Glomerular visceral epithelial cell (primary cell): ENCODE results near the gene ASAP3.
"Not testable (repeated sequence)": the region's sequence is repeated elsewhere in the genome, so short reads cannot be mapped to it uniquely, and the experiment has no call there.

Experiments used
- DNase-seq: peaks from one replicate; pipeline ENCODE4 v3.0.0-alpha.2; 2016; ENCODE audit errors: extremely low spot score

Gene ASAP3

DNA sequence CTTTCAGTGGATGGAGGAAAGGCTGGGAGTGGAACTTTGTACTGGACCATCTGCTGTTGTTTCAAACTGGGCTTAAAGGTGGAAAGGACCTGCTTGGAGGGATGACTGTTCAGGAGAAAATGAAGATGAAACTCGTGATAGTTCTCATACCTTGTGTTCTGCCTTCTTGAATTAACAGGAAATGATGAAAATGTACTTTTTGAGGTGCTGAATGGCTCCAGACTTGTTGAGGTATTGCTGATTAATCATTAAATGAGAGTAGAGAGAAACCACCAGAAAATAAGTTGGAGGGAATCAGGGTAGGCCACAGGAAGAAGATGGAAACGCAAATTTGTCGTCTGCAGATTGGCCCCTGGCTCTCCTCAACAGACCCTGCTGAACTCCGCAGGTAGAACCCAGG, 88.1 kb downstream of the ASAP3 start:
- DNase-seq, result no peak

- DNase-seq, result no peak
Measured at GRCh38 chr1:23395154-23395724, 88.7 kb downstream of the ASAP3 start.

- DNase-seq, result peak; percentile 47
Measured at GRCh38 chr1:23394684-23395083, 89.3 kb downstream of the ASAP3 start.

GRCh38 chr1:23394181-23394580, 89.8 kb downstream of the ASAP3 start:
- DNase-seq, result peak; percentile 51

- DNase-seq, result peak; percentile 77
Measured at GRCh38 chr1:23393706-23394105, 90.3 kb downstream of the ASAP3 start.

DNA sequence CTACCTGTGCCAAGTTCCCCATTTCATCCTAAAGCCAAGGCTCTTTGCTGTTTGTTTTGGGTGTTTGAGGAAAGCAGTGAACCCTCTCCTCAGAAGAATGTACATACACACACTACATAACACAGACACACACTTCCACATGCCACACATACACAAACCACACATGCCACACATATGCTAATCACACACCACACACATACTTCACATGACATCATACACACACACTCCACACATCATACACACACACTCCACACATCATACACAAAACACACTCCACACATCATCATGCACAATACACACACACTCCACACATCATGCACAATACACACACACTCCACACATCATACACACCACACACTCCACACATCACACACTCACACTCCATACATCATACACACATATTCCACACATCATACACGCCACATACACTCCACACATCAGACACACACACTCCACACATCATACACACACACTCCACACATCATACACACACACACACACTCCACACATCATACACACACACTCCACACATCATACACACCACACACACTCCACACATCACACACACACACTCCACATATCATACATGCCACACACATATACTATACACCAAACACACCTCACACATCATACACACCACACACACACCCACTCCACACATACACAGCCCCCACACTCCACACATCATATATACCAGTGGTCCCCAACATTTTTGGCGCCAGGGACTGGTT, 91.7 kb downstream of the ASAP3 start:
- DNase-seq, result no peak

GRCh38 chr1:23389837-23390321, 94.1 kb downstream of the ASAP3 start:
- DNase-seq, result no peak

DNA sequence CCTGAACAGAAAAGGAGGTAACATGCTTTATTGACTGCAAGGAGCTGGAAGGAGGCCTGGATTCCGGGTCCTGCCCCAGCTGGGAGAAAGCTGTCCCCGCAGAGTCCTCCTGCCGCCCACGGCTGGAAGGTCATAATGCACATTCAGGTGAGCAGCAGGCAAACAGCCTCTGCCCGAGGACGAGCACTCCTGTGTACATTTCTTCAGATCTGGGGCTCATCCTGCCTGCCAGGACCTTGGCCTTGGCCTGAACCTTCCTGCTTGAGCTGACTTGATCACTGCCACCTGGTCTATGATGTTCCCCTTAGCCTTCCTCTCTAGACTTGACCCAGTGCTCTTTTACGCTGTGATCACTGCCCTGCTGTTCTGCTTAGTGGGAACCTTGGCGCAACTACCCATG, 96.5 kb downstream of the ASAP3 start:
- DNase-seq, result no peak

- DNase-seq, result peak; percentile 62
Measured at GRCh38 chr1:23385119-23385621, 98.8 kb downstream of the ASAP3 start.

DNA sequence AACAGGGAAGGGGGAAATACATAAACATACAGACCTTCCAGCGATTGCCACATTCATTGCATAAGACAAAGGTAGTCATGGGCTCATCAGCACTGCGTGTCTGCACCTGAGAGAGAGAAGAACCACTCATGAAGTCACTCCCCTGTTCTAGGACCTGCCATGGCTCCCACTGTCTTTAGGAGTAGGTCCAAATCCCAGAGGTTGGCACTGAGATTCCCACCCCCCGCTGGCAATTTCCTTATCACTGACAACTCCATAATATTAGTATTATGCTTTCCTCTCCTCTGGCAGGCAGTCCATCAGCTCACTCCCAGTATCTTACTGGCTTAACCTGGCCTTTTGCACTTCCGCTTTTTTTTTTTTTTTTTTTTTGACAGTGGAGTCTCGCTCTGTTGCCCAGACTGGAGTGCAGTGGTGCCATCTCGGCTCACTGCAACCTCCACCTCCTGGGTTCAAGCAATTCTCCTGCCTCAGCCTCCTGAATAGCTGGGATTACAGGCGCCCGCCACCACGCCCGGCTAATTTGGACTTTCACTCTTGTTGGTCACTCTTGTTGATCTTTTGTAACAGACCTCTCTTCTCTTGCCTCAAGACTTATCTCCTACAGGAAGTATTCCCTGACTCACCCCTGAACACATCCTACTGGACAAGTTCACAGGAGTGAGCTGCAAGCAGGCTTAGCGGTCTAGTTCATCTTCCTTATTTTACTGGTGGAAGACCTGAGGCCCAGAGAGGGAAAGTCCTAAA, 99.5 kb downstream of the ASAP3 start:
- DNase-seq, result peak; percentile 72

GRCh38 chr1:23383577-23384311, 100.2 kb downstream of the ASAP3 start:
- DNase-seq, result no peak

DNA sequence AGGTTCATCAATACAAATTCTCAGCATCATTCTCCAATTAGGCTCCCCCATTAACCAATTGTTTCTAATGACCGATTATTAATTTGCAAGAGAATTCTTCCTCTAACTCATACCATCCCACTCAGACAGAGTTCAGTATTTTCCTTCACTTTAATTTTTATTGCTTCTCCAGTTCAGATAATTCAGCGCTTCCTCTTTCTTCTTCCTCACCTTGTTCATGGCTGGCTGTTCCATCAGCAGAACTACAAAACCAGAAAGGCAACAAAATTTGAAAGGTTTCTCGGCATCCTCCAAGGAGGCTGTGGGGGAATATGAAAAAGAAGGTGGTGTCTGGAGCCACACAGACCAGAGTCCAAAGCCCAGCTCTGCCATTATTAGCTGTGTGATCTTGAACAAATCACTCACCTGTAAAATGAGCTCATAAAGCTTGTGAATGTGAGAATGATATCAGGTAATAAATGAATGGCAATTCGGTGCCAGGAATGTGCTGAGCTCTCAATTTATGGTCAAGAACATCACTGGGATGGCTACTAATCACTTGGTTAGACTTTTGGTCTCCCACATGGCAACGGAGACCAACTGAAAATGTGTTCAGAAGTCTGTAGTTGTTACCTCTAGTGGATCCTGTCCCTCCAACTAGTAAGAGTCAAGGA, 102.6 kb downstream of the ASAP3 start:
- DNase-seq, result no peak

- DNase-seq, result no peak
Measured at GRCh38 chr1:23380719-23381118, 103.3 kb downstream of the ASAP3 start.

GRCh38 chr1:23380236-23380635, 103.7 kb downstream of the ASAP3 start:
- not testable (repeated sequence) for DNase-seq
